Measurements from ENCODE around the gene U2SURP.
"Not testable (repeated sequence)": the region's sequence is repeated elsewhere in the genome, so short reads cannot be mapped to it uniquely, and the experiment has no call there.

GRCh38 chr3:142988221-142988620 is 13.1 kb upstream of the U2SURP start:
- not testable (repeated sequence) for TF ChIP-seq EZH2 (IDR thresholded peaks at IDR 0.05); POLR2AphosphoS5 (IDR thresholded peaks at IDR 0.05; ENCODE audit: borderline replicate concordance, low read depth, low read length)

All from SK-N-MC (cell line).